Thyroid gland (tissue), 4 donors: ENCODE results near the gene NPFFR1. TPM values are rescaled to one million over a fixed set of nuclear protein-coding genes. Genes with fewer than 3 reads are reported as not detected.

ENCODE experiments used
- DNase-seq, 2 donors: peaks; one replicate each; pipeline ENCODE4 v3.0.0-alpha.2; 2019
- H3K27ac ChIP-seq, 3 donors: fragments of 200-600 bp; sonication (generic); 1 replicate in 2 of 3; 2 replicates in 1 of 3; pipeline ENCODE4 v1.5.1; 2016 to 2019; ENCODE audit warnings: mild to moderate bottlenecking in 1 of 3, moderate library complexity in 1 of 3
- H3K27me3 ChIP-seq: fragments of 200-600 bp; sonication (generic); one replicate; pipeline ENCODE4 v1.5.1; 2019
- H3K36me3 ChIP-seq, 2 donors: fragments of 200-600 bp; sonication (generic); one replicate each; pipeline ENCODE4 v1.5.1; 2016 to 2019
- H3K4me1 ChIP-seq, 2 donors: fragments of 200-600 bp; sonication (generic); one replicate each; pipeline ENCODE4 v1.5.1; 2017 to 2019
- H3K4me3 ChIP-seq, 3 donors: fragments of 200-600 bp; sonication (generic); replicated peaks in 1 of 3; 1 replicate in 2 of 3; 2 replicates in 1 of 3; pipeline ENCODE4 v1.5.1; 2016; ENCODE audit warnings: mild to moderate bottlenecking in 1 of 3
- H3K9me3 ChIP-seq: fragments of 200-600 bp; sonication (generic); one replicate; pipeline ENCODE4 v1.5.1; 2017
- CTCF ChIP-seq, 6 experiments: fragments of 200-600 bp in 3 of 6; fragments of 450-650 bp in 3 of 6; sonication (generic) in 3 of 6; IDR thresholded peaks; one replicate each; pipeline ENCODE4 v1.5.1; 2016 to 2019; ENCODE audit warnings: antibody characterized with exemption in 6 of 6, mild to moderate bottlenecking in 2 of 6, inconsistent platforms in 1 of 6, moderate library complexity in 1 of 6
- POLR2A ChIP-seq, 2 donors: fragments of 450-650 bp; IDR thresholded peaks; one replicate each; pipeline ENCODE4 v1.6.1; 2017; ENCODE audit warnings: antibody characterized with exemption in 2 of 2, mild to moderate bottlenecking in 2 of 2, moderate library complexity in 1 of 2
- WGBS, 2 donors: methylation state at CpG; one replicate each; pipeline ENCODE4 v1.1.5; 2017; 5-methylcytosine and 5-hydroxymethylcytosine counted together
- intact Hi-C: fragments of 100-400 bp; cut with DNase I; formaldehyde crosslinking; loops from one replicate; pipeline ENCODE4 v1.15.1; 2023
- total RNA-seq, 4 donors: library from RNA; depleted of rRNA; stranded (reverse); fragments of >200 nt; gene quantifications; one replicate each; pipeline ENCODE4 v1.2.3, GENCODE V29; 2016

Gene NPFFR1
- total RNA-seq, 4 donors from 2014 or later, result under 0.01 to 0.13 (median 0.05) TPM; not detected in 1

GRCh38 chr10:70272925-70273316, 10.9 kb downstream of the NPFFR1 start:
- Histone ChIP-seq H3K4me3 (no peak overlapping the region), H3K9me3 (no peaks in the 10 kb centered on the region), H3K27ac (no peak overlapping the region), H3K36me3 (no peaks in the 10 kb centered on the region), H3K4me1 (no peaks in the 10 kb centered on the region), H3K27me3 (no peaks in the 10 kb centered on the region)
- 20 to 23% methylated on average over 4 of the region's 4 CpGs for WGBS, 2 donors
- TF ChIP-seq CTCF (IDR thresholded peaks at IDR 0.05), result peak in 5 of 6 experiments; percentile 17 to 54 (median 35)
- no peak for TF ChIP-seq POLR2A (IDR thresholded peaks at IDR 0.05)
- DNase-seq, result no peak
- intact Hi-C loops, result no loop called here

- Histone ChIP-seq H3K4me3 (no peak overlapping the region), H3K9me3 (no peaks in the 10 kb centered on the region), H3K4me1 (no peaks in the 10 kb centered on the region), H3K36me3 (no peaks in the 10 kb centered on the region), H3K27me3 (no peaks in the 10 kb centered on the region), H3K27ac (no peak overlapping the region)
- intact Hi-C loops, result no loop called here
- 73 to 76% methylated on average over 17 of the region's 17 CpGs for WGBS, 2 donors
- DNase-seq, result no peak
- no peak for TF ChIP-seq POLR2A (IDR thresholded peaks at IDR 0.05)
- TF ChIP-seq CTCF (IDR thresholded peaks at IDR 0.05), result no peak
Measured at GRCh38 chr10:70271996-70272924, 11.5 kb downstream of the NPFFR1 start.

- Histone ChIP-seq H3K9me3 (no peaks in the 10 kb centered on the region), H3K36me3 (no peaks in the 10 kb centered on the region), H3K27ac (no peak overlapping the region), H3K4me3 (no peak overlapping the region), H3K4me1 (no peaks in the 10 kb centered on the region), H3K27me3 (no peaks in the 10 kb centered on the region)
- WGBS, 2 donors, result 83 to 88% methylated on average over 2 of the region's 2 CpGs
- no peak for DNase-seq
- TF ChIP-seq POLR2A (IDR thresholded peaks at IDR 0.05) (no peak), CTCF (IDR thresholded peaks at IDR 0.05) (no peak)
- intact Hi-C loops, result no loop called here
Measured at GRCh38 chr10:70270952-70271351, 12.9 kb downstream of the NPFFR1 start.

- H3K36me3 ChIP-seq, result no peaks in the 10 kb centered on the region
- no peaks in the 10 kb centered on the region for H3K4me1 ChIP-seq
- no peaks in the 10 kb centered on the region for H3K9me3 ChIP-seq
- WGBS, 2 donors, result 98 to 99% methylated on average over 3 of the region's 3 CpGs
- intact Hi-C loops, result loop anchor here (5.0 kb wide), 1 partner anchor 93 kb away; no protein-coding TSS in a partner anchor
- no peak overlapping the region for H3K4me3 ChIP-seq
- H3K27me3 ChIP-seq, result no peaks in the 10 kb centered on the region
- no peak for TF ChIP-seq CTCF (IDR thresholded peaks at IDR 0.05)
- TF ChIP-seq POLR2A (IDR thresholded peaks at IDR 0.05), result no peak
- no peak overlapping the region for H3K27ac ChIP-seq
- DNase-seq, result no peak
Measured at GRCh38 chr10:70269741-70270140, 14.1 kb downstream of the NPFFR1 start.

GRCh38 chr10:70268376-70268775, 15.4 kb downstream of the NPFFR1 start:
- Histone ChIP-seq H3K4me1 (no peaks in the 10 kb centered on the region), H3K9me3 (no peaks in the 10 kb centered on the region), H3K4me3 (no peak overlapping the region), H3K36me3 (no peaks in the 10 kb centered on the region), H3K27ac (no peak overlapping the region), H3K27me3 (no peaks in the 10 kb centered on the region)
- intact Hi-C loops, result loop anchor here (5.0 kb wide), 1 partner anchor 94 kb away; no protein-coding TSS in a partner anchor
- TF ChIP-seq POLR2A (IDR thresholded peaks at IDR 0.05) (no peak), CTCF (IDR thresholded peaks at IDR 0.05) (no peak)
- WGBS, 2 donors, result 90 to 91% methylated on average over 4 of the region's 4 CpGs
- no peak for DNase-seq
